Measurements from ENCODE around the gene EREG. TPM values are rescaled to one million over a fixed set of nuclear protein-coding genes. Genes with fewer than 3 reads are reported as not detected.
"Not testable (repeated sequence)": the region's sequence is repeated elsewhere in the genome, so short reads cannot be mapped to it uniquely, and the experiment has no call there.

EREG gene
- total RNA-seq, 3 donors from 2014 or later = 0.80 to 7.6 (median 3.3) TPM

DNA sequence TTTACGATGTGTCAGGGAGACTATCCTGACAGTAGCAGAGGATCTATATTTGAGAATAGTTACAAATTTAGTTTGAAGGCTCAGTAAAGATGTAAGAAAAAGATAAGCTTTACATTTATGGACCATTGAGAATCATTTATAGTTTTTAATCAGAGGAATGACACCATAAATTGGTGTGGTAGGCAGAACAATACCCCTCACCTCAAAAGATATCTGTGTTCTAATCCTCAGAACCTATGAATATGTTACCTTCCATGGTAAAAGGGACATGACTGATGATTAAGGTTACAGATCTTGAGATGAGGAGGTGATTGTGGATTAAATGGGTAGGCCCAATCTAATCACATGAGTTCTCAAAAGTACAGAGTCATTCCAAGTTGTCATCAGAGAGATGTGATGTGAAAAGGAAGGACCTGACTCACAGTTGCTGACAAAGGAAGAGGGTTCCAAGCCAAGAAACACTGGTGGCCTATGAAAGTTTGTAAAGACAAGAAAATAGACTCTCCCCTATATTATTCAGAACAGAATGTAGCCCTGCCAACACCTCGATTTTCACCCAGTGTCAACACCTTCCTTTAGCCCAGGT lies 27.0 kb downstream of the EREG start:
- Histone ChIP-seq H3K4me1 (no peaks in the 10 kb centered on the region), H3K9me3 (no peaks in the 10 kb centered on the region), H3K36me3 (no peaks in the 10 kb centered on the region), H3K27me3 (no peaks in the 10 kb centered on the region), H3K4me3 (no peak overlapping the region), H3K27ac (no peak overlapping the region)
- no peak for DNase-seq (ENCODE audit: low spot score in 2 of 2)
- TF ChIP-seq, protein P1, sequence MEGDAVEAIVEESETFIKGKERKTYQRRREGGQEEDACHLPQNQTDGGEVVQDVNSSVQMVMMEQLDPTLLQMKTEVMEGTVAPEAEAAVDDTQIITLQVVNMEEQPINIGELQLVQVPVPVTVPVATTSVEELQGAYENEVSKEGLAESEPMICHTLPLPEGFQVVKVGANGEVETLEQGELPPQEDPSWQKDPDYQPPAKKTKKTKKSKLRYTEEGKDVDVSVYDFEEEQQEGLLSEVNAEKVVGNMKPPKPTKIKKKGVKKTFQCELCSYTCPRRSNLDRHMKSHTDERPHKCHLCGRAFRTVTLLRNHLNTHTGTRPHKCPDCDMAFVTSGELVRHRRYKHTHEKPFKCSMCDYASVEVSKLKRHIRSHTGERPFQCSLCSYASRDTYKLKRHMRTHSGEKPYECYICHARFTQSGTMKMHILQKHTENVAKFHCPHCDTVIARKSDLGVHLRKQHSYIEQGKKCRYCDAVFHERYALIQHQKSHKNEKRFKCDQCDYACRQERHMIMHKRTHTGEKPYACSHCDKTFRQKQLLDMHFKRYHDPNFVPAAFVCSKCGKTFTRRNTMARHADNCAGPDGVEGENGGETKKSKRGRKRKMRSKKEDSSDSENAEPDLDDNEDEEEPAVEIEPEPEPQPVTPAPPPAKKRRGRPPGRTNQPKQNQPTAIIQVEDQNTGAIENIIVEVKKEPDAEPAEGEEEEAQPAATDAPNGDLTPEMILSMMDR (IDR thresholded peaks at IDR 0.05) = no peak
- TF ChIP-seq POLR2AphosphoS5 (IDR thresholded peaks at IDR 0.05) = no peak
- TF ChIP-seq POLR2A (IDR thresholded peaks at IDR 0.05) = no peak
- intact Hi-C loops (cut with DNase I; ENCODE audit: low total_unique reads) = no loop called here

DNA sequence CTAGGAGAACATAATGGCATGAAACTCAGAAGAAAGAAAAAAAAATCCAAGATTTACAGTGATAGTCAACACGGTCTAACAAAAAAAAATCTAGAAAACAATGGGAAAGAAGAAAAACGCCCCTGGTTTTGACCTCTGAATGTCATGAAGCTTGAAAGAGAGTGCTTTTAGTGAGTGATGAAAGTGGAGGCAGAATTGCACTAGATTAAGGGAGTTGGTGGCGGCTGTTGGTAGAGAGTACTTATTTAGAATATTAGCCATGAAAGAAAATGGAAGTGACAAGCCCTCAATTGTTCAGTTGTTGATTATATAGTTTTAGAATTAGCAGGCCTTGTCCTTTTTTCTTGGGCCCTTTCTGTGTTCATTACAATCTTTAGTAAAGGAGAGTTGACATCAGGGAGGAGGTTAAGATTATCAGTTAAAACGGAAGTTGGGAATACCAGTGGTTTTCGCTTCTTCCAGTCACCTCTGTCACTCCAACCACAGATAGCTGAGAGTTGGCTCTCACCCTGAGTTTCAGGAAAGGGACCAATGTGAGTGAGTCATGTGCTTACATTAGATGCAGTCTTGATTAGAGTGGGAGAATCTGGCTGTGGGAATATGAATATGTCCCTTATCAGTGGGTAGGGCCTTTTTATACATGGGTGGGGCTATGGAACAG lies 29.7 kb downstream of the EREG start:
- Histone ChIP-seq H3K9me3 (no peaks in the 10 kb centered on the region), H3K27me3 (no peaks in the 10 kb centered on the region), H3K4me1 (no peaks in the 10 kb centered on the region), H3K4me3 (no peak overlapping the region), H3K27ac (no peak overlapping the region), H3K36me3 (no peaks in the 10 kb centered on the region)
- intact Hi-C loops (cut with DNase I; ENCODE audit: low total_unique reads) = no loop called here
- no peak for DNase-seq (ENCODE audit: low spot score in 2 of 2)
- TF ChIP-seq POLR2AphosphoS5 (IDR thresholded peaks at IDR 0.05) = no peak

DNA sequence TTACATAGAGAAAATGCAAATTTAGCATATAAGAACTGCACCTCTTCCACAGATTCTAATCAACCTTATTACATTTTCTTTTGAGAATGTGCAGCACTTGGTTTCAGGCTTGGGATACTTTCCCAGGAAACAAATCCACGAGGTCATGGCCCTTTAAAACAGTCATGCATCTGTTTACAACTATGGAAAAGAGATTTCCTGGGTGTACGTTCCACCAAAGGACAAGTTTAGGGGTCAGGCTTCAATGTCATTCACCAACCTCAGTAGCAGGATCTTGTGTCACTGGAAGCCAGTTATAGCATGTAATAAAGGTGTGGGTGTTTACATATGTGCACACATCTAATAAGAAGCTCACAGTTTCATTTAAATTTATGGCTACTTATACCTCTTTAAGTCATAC lies 30.7 kb downstream of the EREG start:
- DNase-seq (ENCODE audit: low spot score in 2 of 2) = no peak
- Histone ChIP-seq H3K27me3 (no peaks in the 10 kb centered on the region), H3K4me1 (no peaks in the 10 kb centered on the region), H3K9me3 (no peaks in the 10 kb centered on the region), H3K4me3 (no peak overlapping the region), H3K36me3 (no peaks in the 10 kb centered on the region), H3K27ac (no peak overlapping the region)
- TF ChIP-seq POLR2AphosphoS5 (IDR thresholded peaks at IDR 0.05) = no peak
- TF ChIP-seq, protein P1 (IDR thresholded peaks at IDR 0.05) = no peak
- no peak for TF ChIP-seq POLR2A (IDR thresholded peaks at IDR 0.05)
- intact Hi-C loops (cut with DNase I; ENCODE audit: low total_unique reads) = no loop called here

DNA sequence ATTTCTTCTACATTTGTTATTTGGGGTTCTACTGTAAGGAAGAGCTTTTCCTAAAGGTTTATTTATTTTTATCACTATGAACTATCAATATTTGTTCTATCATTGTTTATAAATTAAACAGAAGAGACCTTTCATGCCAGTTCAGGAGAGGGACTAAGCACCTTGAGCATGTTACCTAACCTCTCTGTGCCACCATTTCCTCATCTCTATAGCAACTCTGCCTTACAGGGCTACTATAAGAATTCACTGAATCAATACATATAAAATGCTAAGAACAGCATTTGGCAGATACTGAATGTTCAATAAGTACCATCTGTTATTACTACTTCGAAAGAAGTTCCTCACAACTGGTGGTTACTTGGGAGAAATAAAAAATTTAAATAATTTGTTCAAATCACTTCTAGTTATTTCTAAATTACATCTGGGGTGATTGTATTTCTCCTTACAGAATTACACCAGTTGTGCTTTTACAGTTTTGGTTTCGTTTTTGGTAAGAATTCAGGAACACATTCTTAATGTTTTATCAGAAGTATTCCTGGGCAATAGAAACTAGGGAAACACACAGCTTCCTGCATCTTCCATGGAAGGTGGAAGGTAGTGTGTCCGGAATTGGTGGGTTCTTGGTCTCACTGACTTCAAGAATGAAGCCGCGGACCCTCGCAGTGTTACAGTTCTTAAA lies 32.9 kb downstream of the EREG start:
- Histone ChIP-seq H3K27me3 (no peaks in the 10 kb centered on the region), H3K4me3 (peak overlapping the region; percentile 31 to 51 (median 35)), H3K9me3 (no peaks in the 10 kb centered on the region), H3K4me1 (no peaks in the 10 kb centered on the region), H3K36me3 (no peaks in the 10 kb centered on the region), H3K27ac (peak overlapping the region in 1 of 2 donors; percentile 17)
- TF ChIP-seq POLR2A (IDR thresholded peaks at IDR 0.05) = no peak
- TF ChIP-seq, protein P1 (IDR thresholded peaks at IDR 0.05) = no peak
- no peak for TF ChIP-seq POLR2AphosphoS5 (IDR thresholded peaks at IDR 0.05)
- intact Hi-C loops (cut with DNase I; ENCODE audit: low total_unique reads) = loop anchor here (2.0 kb wide), 1 partner anchor 53 kb away; no protein-coding TSS in a partner anchor
- DNase-seq (ENCODE audit: low spot score in 2 of 2) = no peak

DNA sequence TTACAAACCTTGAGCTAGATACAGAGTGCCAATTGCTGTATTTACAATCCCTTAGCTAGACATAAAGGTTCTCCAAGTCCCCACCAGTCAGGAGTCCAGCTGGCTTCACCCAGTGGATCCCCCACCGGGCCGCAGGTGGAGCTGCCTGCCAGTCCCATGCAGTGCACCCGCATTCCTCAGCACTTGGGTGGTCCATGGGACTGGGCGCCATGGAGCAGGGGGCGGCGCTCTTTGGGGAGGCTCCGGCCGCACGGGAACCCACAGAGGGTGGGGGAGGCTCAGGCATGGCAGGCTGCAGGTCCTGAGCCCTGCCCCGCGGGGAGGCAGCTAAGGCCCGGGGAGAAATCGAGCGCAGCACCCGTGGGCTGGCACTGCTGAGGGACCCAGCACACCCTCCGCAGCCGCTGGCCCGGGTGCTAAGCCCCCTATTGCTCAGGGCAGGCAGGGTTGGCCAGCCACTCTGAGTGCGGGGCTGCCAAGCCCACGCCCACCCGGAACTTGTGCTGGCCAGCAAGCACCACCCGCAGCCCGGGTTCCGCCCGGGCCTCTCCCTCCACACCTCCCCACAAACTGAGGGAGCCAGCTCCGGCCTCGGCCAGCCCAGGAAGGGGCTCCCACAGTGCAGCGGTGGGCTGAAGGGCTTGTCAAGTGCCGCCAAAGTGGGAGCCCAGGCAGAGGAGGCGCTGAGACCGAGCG lies 34.1 kb downstream of the EREG start:
- not testable (repeated sequence) for H3K9me3 ChIP-seq; H3K36me3 ChIP-seq; H3K27ac ChIP-seq; DNase-seq (ENCODE audit: low spot score in 2 of 2); H3K4me3 ChIP-seq; H3K4me1 ChIP-seq; H3K27me3 ChIP-seq
- intact Hi-C loops (cut with DNase I; ENCODE audit: low total_unique reads) = loop anchor here (2.0 kb wide), 1 partner anchor 54 kb away; no protein-coding TSS in a partner anchor
